Stimulated activated CD4-positive, alpha-beta T cell treated with anti-CD3 and anti-CD28 coated beads, TNF-alpha, amount 100 ng/mL, for 24 hours (primary cell): ENCODE data around the gene MDH2.
"Not testable (repeated sequence)": the region's sequence is repeated elsewhere in the genome, so short reads cannot be mapped to it uniquely, and the experiment has no call there.

Experiments
- DNase-seq, 3 experiments: peaks; one replicate each; pipeline ENCODE4 v3.0.0-alpha.2; 2020; ENCODE audit warnings: low read depth in 3 of 3

MDH2 gene

DNA sequence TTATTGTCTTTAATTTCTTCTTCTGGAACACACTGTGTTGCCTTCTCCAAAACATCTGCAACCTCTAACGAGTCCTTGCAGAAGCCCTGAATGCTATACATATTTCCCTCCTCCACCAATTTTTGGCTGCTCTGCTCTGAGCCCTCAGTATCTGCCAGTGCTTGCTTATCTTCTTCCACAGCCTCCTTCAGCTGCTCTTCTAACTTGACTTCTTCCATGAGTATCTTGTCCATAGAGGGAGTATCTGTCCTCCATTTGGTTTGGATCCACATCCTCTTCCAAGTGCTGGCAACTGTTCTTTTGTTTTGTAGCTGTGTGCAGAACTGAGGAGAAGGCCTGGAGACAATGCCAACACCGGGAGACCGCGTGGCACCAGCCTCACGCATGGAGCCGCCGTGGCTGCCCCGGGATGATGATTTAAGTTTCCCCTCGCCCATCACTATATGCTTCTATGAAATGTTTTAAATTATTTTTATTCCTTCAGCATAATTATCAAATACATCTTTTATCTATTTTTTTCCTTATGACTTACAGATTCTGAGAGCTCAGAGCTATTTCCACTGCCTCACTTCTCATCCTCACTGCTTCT lies 65.2 kb downstream of the MDH2 start:
- not testable (repeated sequence) for DNase-seq

- DNase-seq, result not testable (repeated sequence)
Measured at GRCh38 chr7:76114742-76115141, 66.8 kb downstream of the MDH2 start.
